ENCODE data around the gene FGD4. TPM values are rescaled to one million over a fixed set of nuclear protein-coding genes. Genes with fewer than 3 reads are reported as not detected.

FGD4 gene
- total RNA-seq, 1 donor from 2014 or later, result 17.2 TPM

GRCh38 chr12:32460638-32461037 lies 61.3 kb downstream of the FGD4 start:
- peaks cover 14% of the 10 kb centered on the region for H3K4me1 Mint-ChIP-seq (ENCODE audit: unreplicated experiment)
- H3K27me3 Mint-ChIP-seq (ENCODE audit: unreplicated experiment), result peaks cover under 1% of the 10 kb centered on the region
- H3K27ac Mint-ChIP-seq (ENCODE audit: unreplicated experiment), result no peak overlapping the region
- TF ChIP-seq CTCF (IDR thresholded peaks at IDR 0.05; ENCODE audit: unreplicated experiment), result no peak
- H3K36me3 Mint-ChIP-seq (ENCODE audit: low read depth, unreplicated experiment), result no peaks in the 10 kb centered on the region
- H3K9me3 Mint-ChIP-seq (ENCODE audit: unreplicated experiment), result no peaks in the 10 kb centered on the region
- no peak for DNase-seq (ENCODE audit: low spot score)
- no peak overlapping the region for H3K4me3 Mint-ChIP-seq (ENCODE audit: unreplicated experiment)

- no peaks in the 10 kb centered on the region for H3K36me3 Mint-ChIP-seq (ENCODE audit: low read depth, unreplicated experiment)
- no peak for DNase-seq (ENCODE audit: low spot score)
- H3K4me3 Mint-ChIP-seq (ENCODE audit: unreplicated experiment), result no peak overlapping the region
Observed at GRCh38 chr12:32462908-32463307, 63.5 kb downstream of the FGD4 start.

GRCh38 chr12:32466187-32466586 lies 66.8 kb downstream of the FGD4 start:
- DNase-seq (ENCODE audit: low spot score), result no peak
- H3K27ac Mint-ChIP-seq (ENCODE audit: unreplicated experiment), result no peak overlapping the region
- no peaks in the 10 kb centered on the region for H3K4me1 Mint-ChIP-seq (ENCODE audit: unreplicated experiment)
- no peak overlapping the region for H3K4me3 Mint-ChIP-seq (ENCODE audit: unreplicated experiment)
- peaks cover 8% of the 10 kb centered on the region for H3K27me3 Mint-ChIP-seq (ENCODE audit: unreplicated experiment)
- H3K36me3 Mint-ChIP-seq (ENCODE audit: low read depth, unreplicated experiment), result peaks cover 4% of the 10 kb centered on the region
- no peaks in the 10 kb centered on the region for H3K9me3 Mint-ChIP-seq (ENCODE audit: unreplicated experiment)
- TF ChIP-seq CTCF (IDR thresholded peaks at IDR 0.05; ENCODE audit: unreplicated experiment), result no peak

More at GRCh38 chr12:32462908-32463307, 63.5 kb downstream of the FGD4 start:
- H3K9me3 Mint-ChIP-seq (ENCODE audit: unreplicated experiment), result no peaks in the 10 kb centered on the region
- H3K27me3 Mint-ChIP-seq (ENCODE audit: unreplicated experiment), result peaks cover 3% of the 10 kb centered on the region
- peaks cover 4% of the 10 kb centered on the region for H3K4me1 Mint-ChIP-seq (ENCODE audit: unreplicated experiment)
- no peak for TF ChIP-seq CTCF (IDR thresholded peaks at IDR 0.05; ENCODE audit: unreplicated experiment)
- no peak overlapping the region for H3K27ac Mint-ChIP-seq (ENCODE audit: unreplicated experiment)

- no peaks in the 10 kb centered on the region for H3K4me1 Mint-ChIP-seq (ENCODE audit: unreplicated experiment)
- no peak for DNase-seq (ENCODE audit: low spot score)
- H3K27ac Mint-ChIP-seq (ENCODE audit: unreplicated experiment), result no peak overlapping the region
- H3K36me3 Mint-ChIP-seq (ENCODE audit: low read depth, unreplicated experiment), result peaks cover 11% of the 10 kb centered on the region
- TF ChIP-seq CTCF (IDR thresholded peaks at IDR 0.05; ENCODE audit: unreplicated experiment), result no peak
- H3K4me3 Mint-ChIP-seq (ENCODE audit: unreplicated experiment), result no peak overlapping the region
- no peaks in the 10 kb centered on the region for H3K9me3 Mint-ChIP-seq (ENCODE audit: unreplicated experiment)
- H3K27me3 Mint-ChIP-seq (ENCODE audit: unreplicated experiment), result peaks cover 8% of the 10 kb centered on the region
Observed at GRCh38 chr12:32466986-32467711, 67.8 kb downstream of the FGD4 start.
